Measurements from ENCODE around the gene WDR35.

Gene WDR35

GRCh38 chr2:20011276-20012031 lies 21.5 kb upstream of the WDR35 start:
- DNase-seq (ENCODE audit: low read depth in 2 of 2): no peak

GRCh38 chr2:20008703-20009102 lies 18.8 kb upstream of the WDR35 start:
- DNase-seq (ENCODE audit: low read depth in 2 of 2): no peak

GRCh38 chr2:20005891-20006470 lies 16.1 kb upstream of the WDR35 start:
- DNase-seq (ENCODE audit: low read depth in 2 of 2): no peak

GRCh38 chr2:20005067-20005627 lies 15.2 kb upstream of the WDR35 start:
- DNase-seq (ENCODE audit: low read depth in 2 of 2): no peak

GRCh38 chr2:20001361-20001863 lies 11.5 kb upstream of the WDR35 start:
- no peak for DNase-seq (ENCODE audit: low read depth in 2 of 2)

- no peak for DNase-seq (ENCODE audit: low read depth in 2 of 2)
Measured at GRCh38 chr2:19993731-19994130, 3.8 kb upstream of the WDR35 start.

- DNase-seq (ENCODE audit: low read depth in 2 of 2): no peak
Measured at GRCh38 chr2:19991895-19992294, 2.0 kb upstream of the WDR35 start.

GRCh38 chr2:19990416-19990728 lies 467 bp upstream of the WDR35 start:
- DNase-seq (ENCODE audit: low read depth in 2 of 2): no peak

GRCh38 chr2:19989342-19989666 lies 601 bp downstream of the WDR35 start:
- DNase-seq (ENCODE audit: low read depth in 2 of 2): no peak

GRCh38 chr2:19988600-19988999 lies 1.3 kb downstream of the WDR35 start:
- no peak for DNase-seq (ENCODE audit: low read depth in 2 of 2)

- no peak for DNase-seq (ENCODE audit: low read depth in 2 of 2)
Measured at GRCh38 chr2:19987936-19988335, 2.0 kb downstream of the WDR35 start.

GRCh38 chr2:19982268-19982667 lies 7.6 kb downstream of the WDR35 start:
- no peak for DNase-seq (ENCODE audit: low read depth in 2 of 2)

GRCh38 chr2:19979932-19980331 lies 10.0 kb downstream of the WDR35 start:
- no peak for DNase-seq (ENCODE audit: low read depth in 2 of 2)

- no peak for DNase-seq (ENCODE audit: low read depth in 2 of 2)
Measured at GRCh38 chr2:19973466-19973865, 16.4 kb downstream of the WDR35 start.

- no peak for DNase-seq (ENCODE audit: low read depth in 2 of 2)
Measured at GRCh38 chr2:19971691-19972090, 18.2 kb downstream of the WDR35 start.

- no peak for DNase-seq (ENCODE audit: low read depth in 2 of 2)
Measured at GRCh38 chr2:19963386-19963785, 26.5 kb downstream of the WDR35 start.

GRCh38 chr2:19955544-19956422 lies 34.1 kb downstream of the WDR35 start:
- peak in 1 of 2 donors; percentile 16 for DNase-seq (ENCODE audit: low read depth in 2 of 2)

GRCh38 chr2:19949071-19949470 lies 40.8 kb downstream of the WDR35 start:
- no peak for DNase-seq (ENCODE audit: low read depth in 2 of 2)

- no peak for DNase-seq (ENCODE audit: low read depth in 2 of 2)
Measured at GRCh38 chr2:19947184-19947940, 42.5 kb downstream of the WDR35 start.

- no peak for DNase-seq (ENCODE audit: low read depth in 2 of 2)
Measured at GRCh38 chr2:19944205-19944845, 45.6 kb downstream of the WDR35 start.

- DNase-seq (ENCODE audit: low read depth in 2 of 2): no peak
Measured at GRCh38 chr2:19943189-19943588, 46.7 kb downstream of the WDR35 start.
